CD4-positive, alpha-beta T cell treated with Interleukin-17A for 1 hour (primary cell): ENCODE results near the gene ZSCAN10.
"Not testable (repeated sequence)": the region's sequence is repeated elsewhere in the genome, so short reads cannot be mapped to it uniquely, and the experiment has no call there.

Source experiments
- DNase-seq: peaks from one replicate; pipeline ENCODE4 v3.0.0-alpha.2; 2020

Gene ZSCAN10

DNA sequence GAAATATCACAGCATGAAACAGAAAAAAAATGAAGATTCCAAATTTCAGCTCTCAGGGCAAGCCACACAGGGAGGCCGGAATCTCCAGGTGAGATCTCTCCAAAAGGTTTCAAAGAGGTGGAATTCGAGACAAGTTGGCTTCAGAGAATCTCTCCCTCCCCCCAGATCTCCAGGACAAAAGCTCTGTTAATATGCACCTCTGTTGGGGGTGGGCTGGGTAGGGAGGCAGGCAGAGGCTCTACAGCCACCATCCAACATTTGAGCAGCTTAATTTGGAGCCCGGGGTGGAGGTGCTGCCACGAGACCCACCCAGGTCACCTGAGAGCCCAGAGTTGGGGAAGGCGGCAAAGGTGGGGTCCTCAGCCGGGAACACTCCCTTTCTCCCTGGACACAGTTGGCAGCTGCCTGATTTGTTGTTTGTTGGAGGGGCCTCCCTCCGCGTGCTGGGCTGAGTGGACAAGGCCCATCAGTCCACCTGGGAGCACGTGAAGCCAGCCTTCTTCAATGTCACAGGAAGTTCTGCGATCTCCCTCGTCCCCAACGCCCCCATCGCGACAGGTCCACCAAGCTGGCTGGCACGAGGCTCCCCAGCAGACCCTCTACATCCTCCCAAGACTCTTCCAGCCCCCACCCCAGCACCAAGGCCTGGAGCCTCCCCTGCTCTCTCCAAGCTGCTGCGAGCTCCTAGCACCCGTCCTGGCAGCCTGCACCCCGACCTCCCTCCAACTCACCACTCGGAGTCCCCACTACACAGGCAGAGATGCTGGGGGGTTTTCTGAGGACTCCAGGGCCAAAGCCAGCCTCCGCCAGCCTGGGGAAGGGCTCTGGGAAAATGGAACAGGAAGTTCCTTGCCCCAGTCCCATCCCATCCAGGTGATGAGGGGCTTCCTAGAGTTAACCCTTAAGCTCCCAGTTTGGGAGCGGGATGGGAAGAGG, at the start of gene ZSCAN10:
Gene ZSCAN10 (minus strand): TSS at position 836 of the 936 bp plus-strand sequence. CDS start 6,357 bp downstream, outside the sequence.
- DNase-seq, result no peak

DNA sequence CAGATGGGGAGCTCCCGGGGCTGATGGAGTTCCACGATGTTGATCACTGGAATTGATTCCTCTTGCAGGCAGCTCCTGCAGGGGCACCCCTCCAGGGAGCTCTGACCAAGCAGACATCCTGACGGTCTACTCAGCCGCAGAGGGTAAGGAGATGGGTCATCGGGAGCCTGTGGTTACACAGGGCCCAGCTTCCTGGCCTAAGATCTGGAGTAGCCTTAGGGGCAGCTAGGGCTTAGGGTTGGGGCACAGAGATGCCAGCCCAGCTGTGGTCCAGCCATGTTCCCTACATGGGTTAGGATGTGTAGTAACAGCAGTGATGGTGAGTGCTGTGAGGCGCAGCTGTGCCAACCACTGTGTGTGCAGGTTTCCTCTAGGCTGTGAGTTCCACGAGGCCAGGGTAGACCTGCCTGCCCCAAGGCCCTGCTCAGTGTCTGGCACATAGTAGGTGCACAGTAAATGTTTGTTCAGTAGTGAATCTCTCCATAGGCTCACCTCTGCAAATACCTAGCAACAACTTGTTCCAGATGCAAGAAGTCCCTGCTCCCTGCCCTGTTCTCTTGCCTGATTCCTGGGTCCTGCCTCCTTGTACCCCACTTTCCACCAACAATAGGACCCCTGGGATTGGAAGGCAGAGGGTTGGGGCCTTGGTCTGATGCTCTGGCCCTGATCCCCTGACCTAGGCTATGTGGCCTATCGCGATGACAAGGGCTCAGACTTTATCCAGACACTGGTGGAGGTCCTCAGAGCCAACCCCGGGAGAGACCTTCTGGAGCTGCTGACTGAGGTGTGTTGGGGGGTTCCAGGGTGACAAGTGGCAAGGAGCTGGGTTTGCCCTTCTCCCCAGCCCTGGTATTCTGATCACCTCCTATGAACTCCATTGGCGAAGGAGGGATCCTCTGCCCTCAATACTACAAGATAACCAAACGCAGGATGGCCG, 49.4 kb upstream of the ZSCAN10 start:
- DNase-seq, result no peak

DNA sequence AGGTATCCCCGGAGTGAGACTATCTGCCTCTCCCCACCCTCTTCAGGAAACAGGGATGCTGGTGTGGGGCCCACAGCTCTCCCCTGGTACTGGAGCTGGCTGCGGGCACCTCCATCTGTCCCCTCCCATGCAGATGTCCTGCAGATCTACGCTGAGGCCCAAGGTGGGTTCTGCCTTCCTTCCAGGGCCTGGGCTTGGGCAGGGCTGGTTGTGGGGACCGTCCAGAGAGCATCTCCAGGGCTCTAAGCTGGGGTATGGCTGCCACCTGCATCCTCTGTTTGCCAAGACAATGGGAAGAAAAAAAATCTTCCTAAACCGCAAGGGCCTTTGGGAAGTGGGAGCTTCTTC, 48.6 kb upstream of the ZSCAN10 start:
- no peak for DNase-seq

DNA sequence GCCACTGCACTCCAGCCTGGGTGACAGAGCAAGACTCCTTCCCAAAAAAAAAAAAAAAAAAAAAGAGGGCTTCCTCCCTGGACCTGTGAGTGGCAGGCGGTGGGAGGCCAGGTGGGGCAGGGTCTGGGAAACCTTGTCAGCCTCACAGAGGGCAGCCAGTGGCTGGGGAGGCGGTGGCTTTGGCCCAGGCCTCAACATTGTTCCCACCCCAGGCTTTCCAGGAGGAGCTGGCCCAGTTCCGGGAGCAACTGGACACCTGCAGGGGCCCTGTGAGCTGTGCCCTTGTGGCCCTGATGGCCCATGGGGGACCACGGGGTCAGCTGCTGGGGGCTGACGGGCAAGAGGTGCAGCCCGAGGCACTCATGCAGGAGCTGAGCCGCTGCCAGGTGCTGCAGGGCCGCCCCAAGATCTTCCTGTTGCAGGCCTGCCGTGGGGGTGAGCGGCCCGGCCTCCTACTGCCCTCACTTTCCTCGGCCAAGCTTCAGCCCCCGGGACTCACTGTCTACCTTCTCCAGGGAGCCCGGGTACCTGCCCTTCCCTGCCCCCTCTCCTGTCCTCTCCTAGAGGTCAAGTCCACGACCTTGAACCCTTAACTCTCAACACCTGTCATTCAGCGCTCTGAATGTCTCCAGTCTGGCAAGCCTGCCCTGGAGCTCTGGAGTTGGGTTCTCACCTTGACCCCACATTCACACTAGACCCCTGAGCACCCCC, 48.1 kb upstream of the ZSCAN10 start:
- no peak for DNase-seq

DNA sequence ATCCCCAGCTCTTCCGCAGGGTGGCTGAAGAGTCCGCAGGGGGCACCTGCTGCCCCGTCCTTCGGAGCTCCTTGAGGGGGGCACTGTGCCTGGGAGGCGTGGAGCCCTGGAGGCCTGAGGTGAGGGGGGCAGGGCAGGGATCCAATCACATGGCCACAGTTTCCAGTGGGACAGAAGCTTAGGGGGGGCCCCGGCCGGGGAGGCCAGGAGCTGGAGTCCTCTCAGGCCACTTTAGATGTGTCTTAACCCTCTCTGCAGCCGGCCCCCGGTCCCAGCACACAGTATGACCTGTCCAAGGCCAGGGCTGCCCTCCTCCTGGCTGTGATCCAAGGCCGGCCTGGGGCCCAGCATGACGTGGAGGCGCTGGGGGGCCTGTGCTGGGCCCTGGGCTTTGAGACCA, 46.6 kb upstream of the ZSCAN10 start:
- no peak for DNase-seq

DNA sequence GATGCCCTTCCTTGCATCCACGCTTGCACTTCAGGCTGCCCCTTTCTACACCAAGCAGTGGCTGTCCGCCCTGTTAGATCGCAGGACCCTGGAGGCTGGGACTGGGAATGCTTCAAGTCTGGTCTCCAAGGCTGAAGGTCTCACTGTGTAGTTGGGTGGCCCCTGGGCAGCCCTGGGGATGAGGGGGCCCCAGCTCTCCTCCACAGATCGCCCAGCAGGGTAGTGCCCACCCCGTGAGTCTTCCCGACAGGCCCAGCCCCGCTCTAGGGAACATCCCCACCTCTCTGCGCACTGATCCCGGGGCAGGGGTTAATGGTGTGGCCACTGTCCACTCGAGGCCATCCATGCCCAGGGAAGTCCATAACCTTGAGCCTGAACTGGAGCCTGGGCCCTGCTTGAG, 46.1 kb upstream of the ZSCAN10 start:
- DNase-seq, result no peak

DNA sequence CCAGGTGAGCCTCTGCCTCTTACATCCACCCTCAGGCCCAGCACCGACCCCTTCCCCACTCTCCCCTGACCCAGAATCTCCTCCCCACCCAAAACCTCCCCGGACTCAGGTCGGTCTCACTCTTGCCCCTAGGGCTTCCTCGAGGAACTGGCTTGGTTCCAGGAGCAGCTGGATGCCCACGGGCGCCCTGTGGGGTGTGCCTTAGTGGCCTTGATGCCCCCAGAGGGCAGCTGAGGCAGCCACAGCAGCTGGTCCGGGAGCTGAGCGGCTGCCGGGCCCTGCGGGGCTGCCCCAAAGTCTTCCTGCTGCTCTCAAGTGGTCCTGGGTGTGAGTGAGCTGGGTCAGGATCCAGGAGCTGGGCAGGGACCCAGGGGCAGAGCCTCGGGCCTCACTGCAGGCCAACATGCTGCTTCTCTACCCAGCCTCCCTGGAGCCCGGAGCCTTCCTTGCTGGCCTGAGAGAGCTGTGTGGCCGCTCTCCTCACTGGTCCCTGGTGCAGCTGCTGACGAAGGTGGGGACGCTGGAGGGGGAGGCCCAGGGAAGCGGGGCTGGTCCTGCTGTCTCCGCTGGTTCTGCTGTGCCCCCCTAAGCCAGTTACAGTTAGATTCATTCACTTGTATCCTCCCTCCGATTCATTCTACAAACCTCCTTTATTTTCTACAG, 45.4 kb upstream of the ZSCAN10 start:
- no peak for DNase-seq

DNA sequence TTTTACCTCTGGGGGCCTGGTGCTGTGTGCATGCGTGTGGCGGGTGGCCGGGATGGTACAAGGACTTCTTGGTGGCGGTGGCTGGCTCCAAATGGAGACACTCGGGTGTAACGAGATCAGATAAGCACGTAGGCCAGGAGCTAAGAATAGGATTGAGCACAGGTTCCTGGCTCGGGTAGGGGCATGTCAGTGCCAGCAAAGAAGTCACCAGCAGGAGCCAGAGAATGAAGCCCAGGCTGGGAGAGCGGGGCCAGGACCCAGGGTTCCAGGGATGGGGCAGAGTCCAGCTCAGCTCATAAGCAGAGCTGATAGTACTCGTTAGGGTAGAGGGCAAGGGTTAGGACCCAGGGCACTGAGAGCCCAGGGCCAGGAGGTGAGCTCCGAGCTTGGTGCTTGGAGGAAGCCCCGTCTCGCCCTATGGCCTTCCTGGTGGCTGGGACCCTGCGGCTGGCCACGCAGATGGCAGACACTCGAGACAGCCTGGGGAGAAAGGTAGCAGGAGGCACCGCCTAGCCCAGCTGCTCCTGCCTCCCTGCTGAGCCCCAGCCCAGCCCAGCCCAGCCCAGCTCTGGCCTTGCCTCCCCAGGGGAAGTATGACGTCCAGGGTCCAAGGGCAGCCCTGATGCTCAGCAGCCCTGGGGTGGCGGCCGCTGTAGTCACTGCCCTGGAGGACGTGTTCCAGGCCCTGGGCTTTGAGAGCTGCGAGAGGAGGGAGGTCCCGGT, 44.7 kb upstream of the ZSCAN10 start:
- DNase-seq, result no peak

DNA sequence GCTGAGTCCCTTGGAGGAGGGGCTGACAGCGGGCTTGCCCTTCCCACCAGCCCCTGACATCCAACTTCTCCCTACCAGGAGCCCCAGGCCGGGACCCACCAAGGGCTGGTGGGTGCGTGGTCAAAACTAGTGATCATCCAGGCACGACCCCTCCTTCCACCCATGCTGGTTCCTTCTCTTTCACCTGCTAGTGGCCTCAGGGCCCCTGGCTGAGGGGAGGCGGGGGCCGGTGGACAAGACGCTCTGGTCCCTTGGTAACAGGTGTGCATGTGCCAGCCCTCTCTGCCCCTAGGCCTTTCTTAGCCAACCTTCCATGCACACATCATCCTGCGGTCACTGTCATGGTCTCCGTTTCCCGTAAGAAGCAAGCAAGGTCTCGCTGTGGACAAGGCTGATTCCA, 44.1 kb upstream of the ZSCAN10 start:
- DNase-seq, result no peak

DNA sequence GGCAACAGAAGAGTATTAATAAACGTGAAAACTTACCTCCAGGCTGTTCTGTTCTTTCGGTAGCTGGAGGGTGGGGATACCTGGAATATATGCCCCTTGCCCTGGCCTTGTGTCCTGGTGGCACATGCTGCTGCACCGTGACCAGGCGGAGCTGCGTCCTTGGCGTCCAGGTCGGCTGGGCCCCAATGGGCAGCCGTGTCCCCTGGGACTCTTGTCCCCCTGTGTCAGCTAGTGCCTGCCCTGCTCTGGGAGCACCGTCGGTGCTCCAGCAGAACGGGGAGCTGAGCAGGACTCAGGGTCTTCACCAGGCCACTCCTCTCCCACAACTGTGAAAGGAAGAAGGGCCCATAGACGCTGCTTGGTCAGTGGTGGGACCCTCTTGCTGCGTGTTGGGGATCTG, 43.7 kb upstream of the ZSCAN10 start:
- DNase-seq, result no peak

DNA sequence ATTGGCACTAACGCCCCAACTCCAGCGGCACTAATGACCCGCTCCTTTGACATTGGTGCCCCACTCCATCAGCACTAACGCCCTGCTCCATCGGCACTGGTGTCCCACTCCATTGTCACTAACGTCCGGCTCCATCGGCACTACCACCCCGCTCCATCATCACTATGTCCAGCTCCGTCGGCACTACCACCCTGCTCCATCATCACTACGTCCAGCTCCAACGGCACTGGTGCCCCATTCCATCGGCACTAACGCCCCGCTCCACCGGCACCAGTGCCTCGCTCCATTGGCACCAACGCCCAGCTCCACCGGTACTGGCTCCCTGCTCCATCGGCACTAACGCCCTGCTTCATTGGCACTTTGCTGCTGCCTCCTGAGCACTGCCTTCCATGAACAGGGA, 43.2 kb upstream of the ZSCAN10 start:
- DNase-seq, result no peak

DNA sequence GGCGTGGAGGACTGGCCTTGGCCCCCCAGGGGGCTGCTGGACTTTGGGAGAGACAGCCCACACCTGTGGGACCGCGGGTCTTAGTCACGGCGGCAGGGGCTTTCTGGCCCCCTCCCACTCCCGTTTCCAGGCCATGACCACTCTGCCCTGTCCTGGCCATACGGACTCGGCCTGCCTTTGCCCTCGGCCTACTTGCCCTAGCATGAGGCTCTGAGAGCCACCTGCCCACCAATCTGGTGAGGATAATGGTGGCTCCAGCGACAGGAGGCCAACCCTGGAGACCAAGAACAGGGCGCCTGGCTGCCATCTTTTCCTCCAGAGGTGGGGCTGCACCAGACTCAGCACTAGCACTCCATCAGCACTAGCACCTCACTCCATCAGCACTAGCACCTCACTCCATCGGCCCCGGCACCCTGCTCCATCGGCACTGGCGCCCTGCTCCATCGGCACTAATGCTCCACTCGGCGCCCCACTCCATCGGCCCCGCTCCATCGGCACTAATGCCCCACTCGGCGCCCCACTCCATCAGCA, 42.8 kb upstream of the ZSCAN10 start:
- no peak for DNase-seq

DNA sequence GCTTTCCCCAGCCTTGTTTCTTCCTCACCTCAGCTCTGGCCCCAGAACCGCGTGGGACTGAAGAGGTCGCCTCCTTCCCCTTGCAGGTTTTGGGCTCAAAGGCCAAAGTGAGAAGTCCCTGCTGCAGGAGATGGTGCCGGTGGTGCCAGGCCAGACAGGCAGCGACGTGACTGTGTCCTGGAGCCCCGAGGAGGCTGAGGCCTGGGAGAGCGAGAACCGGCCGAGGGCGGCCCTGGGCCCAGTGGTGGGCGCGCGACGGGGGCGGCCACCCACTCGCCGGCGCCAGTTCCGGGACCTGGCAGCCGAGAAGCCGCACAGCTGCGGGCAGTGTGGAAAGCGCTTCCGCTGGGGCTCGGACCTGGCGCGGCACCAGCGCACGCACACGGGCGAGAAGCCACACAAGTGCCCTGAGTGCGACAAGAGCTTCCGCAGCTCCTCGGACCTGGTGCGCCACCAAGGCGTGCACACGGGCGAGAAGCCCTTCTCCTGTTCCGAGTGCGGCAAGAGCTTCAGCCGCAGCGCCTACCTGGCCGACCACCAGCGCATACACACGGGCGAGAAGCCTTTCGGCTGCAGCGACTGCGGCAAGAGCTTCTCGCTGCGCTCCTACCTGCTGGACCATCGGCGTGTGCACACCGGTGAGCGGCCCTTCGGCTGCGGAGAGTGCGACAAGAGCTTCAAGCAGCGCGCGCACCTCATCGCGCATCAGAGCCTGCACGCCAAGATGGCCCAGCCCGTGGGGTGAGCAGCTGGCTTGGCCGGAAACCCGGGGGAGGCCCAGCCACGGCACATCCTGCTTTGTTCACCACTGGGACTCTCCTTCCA, 41.7 kb upstream of the ZSCAN10 start:
- DNase-seq, result no peak

DNA sequence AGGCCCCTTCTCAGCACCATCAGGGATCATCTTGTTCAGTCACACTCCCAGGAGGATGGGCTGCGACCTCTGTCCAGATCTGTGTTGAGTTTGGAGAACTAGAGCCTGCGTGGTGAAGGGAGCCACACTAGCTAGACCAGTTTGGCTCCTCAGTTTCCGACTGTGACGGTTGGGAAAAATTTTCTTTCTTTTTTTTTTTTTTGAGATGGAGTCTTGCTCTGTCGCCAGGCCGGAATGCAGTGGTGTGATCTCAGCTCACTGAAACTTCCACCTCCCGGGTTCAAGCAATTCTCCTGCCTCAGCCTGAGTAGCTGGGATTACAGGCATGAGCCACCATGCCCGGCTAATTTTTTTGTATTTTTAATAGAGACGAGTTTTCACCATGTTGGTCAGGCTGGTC, 40.5 kb upstream of the ZSCAN10 start:
- not testable (repeated sequence) for DNase-seq

DNA sequence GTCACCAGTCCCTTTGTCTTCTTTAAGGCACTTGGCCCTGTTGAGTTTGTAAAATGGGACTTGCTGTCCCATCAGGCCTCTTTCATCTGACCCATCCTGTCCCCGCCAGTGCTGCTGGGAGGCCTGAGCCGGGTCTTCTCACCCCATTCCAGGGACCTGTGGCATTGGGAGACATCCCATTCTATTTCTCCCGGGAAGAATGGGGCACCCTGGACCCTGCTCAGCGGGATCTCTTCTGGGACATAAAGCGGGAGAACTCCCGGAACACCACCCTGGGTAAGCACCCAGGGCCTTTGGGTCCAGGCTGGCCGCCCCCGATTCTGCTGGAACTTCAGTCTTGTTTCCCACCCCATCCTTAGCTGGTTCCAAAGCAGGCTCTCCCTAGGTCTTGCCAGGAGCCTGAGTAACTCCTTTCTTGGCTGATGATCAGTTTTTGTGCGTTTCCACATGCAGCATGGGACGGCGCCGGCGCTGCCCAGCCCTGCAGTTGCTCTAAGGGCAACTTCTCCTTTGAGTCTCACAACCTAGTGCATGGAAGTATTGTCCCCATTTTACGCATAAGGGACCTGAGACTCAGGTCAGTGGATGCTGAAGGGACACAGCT, 39.8 kb upstream of the ZSCAN10 start:
- DNase-seq, result no peak

DNA sequence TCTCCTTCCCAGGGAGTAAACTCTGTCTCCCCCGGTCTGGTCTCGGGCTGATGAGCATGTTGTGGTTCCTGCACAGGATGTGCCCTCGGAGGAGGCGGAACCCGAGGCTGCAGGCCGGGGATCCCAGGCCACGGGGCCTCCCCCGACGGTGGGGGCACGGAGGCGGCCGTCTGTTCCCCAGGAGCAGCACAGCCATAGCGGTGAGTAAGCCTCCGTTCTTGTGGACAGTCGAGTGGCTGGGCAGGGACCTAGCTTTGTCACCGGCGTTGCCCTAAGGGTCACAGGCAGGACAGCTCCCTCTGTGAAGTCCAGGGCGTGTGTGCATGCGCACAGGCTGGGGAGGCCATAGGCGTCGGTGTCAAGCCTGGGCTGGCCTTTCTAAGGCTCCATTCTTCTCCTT, 39.2 kb upstream of the ZSCAN10 start:
- no peak for DNase-seq

DNA sequence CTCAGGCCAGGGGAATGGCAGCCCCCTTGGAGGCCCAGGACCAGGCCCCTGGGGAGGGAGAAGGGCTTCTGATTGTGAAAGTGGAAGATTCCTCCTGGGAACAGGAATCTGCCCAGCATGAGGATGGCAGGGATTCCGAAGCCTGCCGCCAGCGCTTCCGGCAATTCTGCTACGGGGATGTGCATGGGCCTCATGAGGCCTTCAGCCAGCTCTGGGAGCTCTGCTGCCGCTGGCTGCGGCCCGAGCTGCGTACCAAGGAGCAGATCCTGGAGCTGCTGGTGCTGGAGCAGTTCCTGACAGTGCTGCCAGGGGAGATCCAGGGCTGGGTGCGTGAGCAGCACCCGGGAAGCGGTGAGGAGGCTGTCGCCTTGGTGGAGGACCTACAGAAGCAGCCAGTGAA, 38.2 kb upstream of the ZSCAN10 start:
- DNase-seq, result no peak

DNA sequence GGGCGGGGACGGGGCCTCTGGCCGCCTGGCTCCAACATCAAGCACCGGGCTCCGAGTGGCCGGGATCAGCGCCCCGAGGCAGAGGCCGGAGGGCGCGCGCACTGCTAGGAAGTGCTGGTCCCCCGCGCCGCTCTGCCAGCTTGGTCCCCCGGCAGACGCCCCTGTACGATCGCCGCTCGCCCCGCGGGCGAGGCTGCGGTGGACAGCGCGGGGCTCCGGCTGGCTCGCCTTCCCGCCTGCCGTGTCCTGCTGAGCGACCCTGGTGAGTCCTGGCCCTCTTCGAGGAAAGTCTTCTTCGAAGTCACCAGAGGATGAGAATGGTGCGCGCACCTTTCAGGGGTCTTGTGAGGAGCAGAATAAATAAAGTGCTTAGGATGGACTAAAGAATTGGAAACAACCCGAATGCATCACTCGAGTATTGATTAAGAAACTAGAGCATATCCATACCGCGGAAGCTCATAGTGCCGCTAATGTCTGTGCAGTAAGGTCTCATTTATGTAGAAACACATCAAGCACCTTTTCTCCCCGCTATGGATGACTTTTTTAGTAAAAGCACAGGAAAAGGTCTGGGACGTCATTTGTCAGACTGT, 36.1 kb upstream of the ZSCAN10 start:
- no peak for DNase-seq

DNA sequence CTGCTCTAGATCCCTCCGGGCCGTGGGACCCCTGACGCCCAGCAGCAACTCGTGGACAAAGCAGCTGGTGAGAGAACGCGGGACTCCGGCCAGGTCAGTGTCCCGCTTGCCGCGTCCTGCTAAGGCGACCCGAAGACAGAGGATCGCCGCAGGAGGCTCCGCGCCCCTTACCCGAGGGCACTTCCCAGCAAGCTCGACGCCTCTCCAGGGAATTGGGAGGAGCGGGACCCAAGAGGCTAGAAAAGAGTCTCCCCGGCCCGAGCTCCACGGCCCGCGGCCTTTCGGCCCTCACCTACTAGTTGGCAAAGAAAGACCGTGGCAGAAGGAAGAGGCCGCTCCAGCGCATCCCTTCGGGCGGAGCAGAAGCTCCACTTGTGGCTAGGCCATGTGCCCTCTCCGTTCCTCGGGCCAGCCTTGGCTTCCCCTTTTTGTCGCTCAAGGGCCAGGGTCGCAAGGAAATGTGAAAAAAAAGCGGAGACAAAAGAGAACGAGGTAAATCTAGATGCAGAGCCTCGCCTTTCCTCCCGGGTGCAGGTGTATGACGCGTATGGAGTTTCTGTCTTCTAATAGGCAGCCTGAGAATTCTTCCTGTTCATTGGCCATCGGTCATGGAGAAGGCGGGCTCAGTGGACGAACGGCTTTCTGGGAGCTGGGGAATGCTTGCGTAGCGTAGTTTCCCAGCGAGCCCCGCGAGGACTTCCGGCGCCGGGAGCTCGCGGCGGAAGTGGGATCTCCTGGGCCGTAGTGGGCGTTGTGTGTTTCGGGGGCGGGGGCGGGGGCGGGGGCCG, 35.4 kb upstream of the ZSCAN10 start, which contains the start of gene ZNF213:
Gene ZNF213 (plus strand): TSS at position 692 of the 788 bp plus-strand sequence. CDS start 2,252 bp downstream, outside the sequence.
- DNase-seq, result peak; percentile 98
